Neural progenitor cell (in vitro differentiated cells): Measurements from ENCODE around the gene SLC6A12. TPM values are rescaled to one million over a fixed set of nuclear protein-coding genes. Genes with fewer than 3 reads are reported as not detected.

Experiments used
- DNase-seq: peaks from one replicate; pipeline ENCODE4 v3.0.0-alpha.2; 2016; ENCODE audit warnings: low spot score
- H2AFZ ChIP-seq: fragments of 200-600 bp; sonication (generic); replicated peaks from 2 replicates; pipeline ENCODE4 v1.6.1; 2016; ENCODE audit warnings: antibody characterized with exemption
- H3F3A ChIP-seq: fragments of 200-600 bp; sonication (generic); 2 replicates; pipeline ENCODE4 v1.6.1; 2016; ENCODE audit warnings: antibody characterized with exemption, low read depth
- H3K27ac ChIP-seq: fragments of 200-600 bp; sonication (generic); 2 replicates; pipeline ENCODE4 v1.5.1; 2016; ENCODE audit warnings: mild to moderate bottlenecking
- H3K27me3 ChIP-seq: fragments of 200-600 bp; sonication (generic); 2 replicates; pipeline ENCODE4 v1.6.1; 2016; ENCODE audit warnings: mild to moderate bottlenecking, moderate library complexity
- H3K36me3 ChIP-seq: fragments of 200-600 bp; sonication (generic); 2 replicates; pipeline ENCODE4 v1.5.1; 2016
- H3K4me1 ChIP-seq: fragments of 200-600 bp; sonication (generic); 2 replicates; pipeline ENCODE4 v1.6.1; 2016; ENCODE audit warnings: mixed run types
- H3K4me2 ChIP-seq: fragments of 200-600 bp; sonication (generic); 2 replicates; pipeline ENCODE4 v1.6.1; 2016
- H3K4me3 ChIP-seq: fragments of 200-600 bp; sonication (generic); 2 replicates; pipeline ENCODE4 v1.5.1; 2016
- H3K79me2 ChIP-seq: fragments of 200-600 bp; sonication (generic); 2 replicates; pipeline ENCODE4 v1.6.1; 2016; ENCODE audit warnings: low read depth
- H3K9ac ChIP-seq: fragments of 200-600 bp; sonication (generic); 2 replicates; pipeline ENCODE4 v1.6.1; 2016
- H3K9me3 ChIP-seq: fragments of 200-600 bp; sonication (generic); 2 replicates; pipeline ENCODE4 v1.5.1; 2016; ENCODE audit warnings: low read depth
- H4K20me1 ChIP-seq: fragments of 200-600 bp; sonication (generic); 2 replicates; pipeline ENCODE4 v1.6.1; 2016; ENCODE audit warnings: low read depth
- H3K27ac Mint-ChIP-seq: 3 replicates; pipeline ENCODE4 v1.8.0; 2021; ENCODE audit warnings: mixed read lengths
- H3K27me3 Mint-ChIP-seq: 2 replicates; pipeline ENCODE4 v1.8.0; 2022; ENCODE audit warnings: low read depth, mild to moderate bottlenecking, inconsistent platforms, moderate library complexity, mixed read lengths; ENCODE audit not compliant: insufficient read depth
- H3K36me3 Mint-ChIP-seq: 3 replicates; pipeline ENCODE4 v1.8.0; 2021; ENCODE audit warnings: mixed read lengths
- H3K4me1 Mint-ChIP-seq: 3 replicates; pipeline ENCODE4 v1.8.0; 2021; ENCODE audit warnings: mixed read lengths
- H3K4me3 Mint-ChIP-seq: 3 replicates; pipeline ENCODE4 v1.8.0; 2021; ENCODE audit warnings: mild to moderate bottlenecking, moderate library complexity, mixed read lengths
- H3K9me3 Mint-ChIP-seq: 3 replicates; pipeline ENCODE4 v1.8.0; 2020; ENCODE audit warnings: mixed read lengths
- EZH2 ChIP-seq: fragments of 200-600 bp; sonication (generic); IDR thresholded peaks from 2 replicates; pipeline ENCODE4 v1.6.1; 2017; ENCODE audit warnings: antibody characterized with exemption, mild to moderate bottlenecking, moderate library complexity
- EZH2phosphoT487 ChIP-seq: fragments of 200-600 bp; sonication (generic); IDR thresholded peaks from 2 replicates; pipeline ENCODE4 v1.6.1; 2017; ENCODE audit warnings: antibody characterized with exemption
- total RNA-seq: library from RNA; depleted of rRNA; stranded (reverse); fragments of >200 nt; gene quantifications from 2 replicates; pipeline ENCODE4 v1.2.3, GENCODE V29; 2015; ENCODE audit warnings: low replicate concordance
- TF ChIP-seq, protein P1 (sequence below): fragments of 200-600 bp; sonication (generic); IDR thresholded peaks from 2 replicates; pipeline ENCODE4 v1.5.1; 2017; ENCODE audit warnings: antibody characterized with exemption, mild to moderate bottlenecking

SLC6A12 gene
- total RNA-seq, 1 donor from 2014 or later: not detected

- H3K9ac ChIP-seq: no peak overlapping the region
- H3K27me3 Mint-ChIP-seq: peaks cover 42% of the 10 kb centered on the region
- peaks cover 14% of the 10 kb centered on the region for H3K4me1 Mint-ChIP-seq
- H3K27ac Mint-ChIP-seq: no peak overlapping the region
- H3K36me3 Mint-ChIP-seq: no peaks in the 10 kb centered on the region
- no peaks in the 10 kb centered on the region for H3K79me2 ChIP-seq
- H3K4me3 Mint-ChIP-seq: no peak overlapping the region
- no peak overlapping the region for H3K4me2 ChIP-seq
- H3K27ac ChIP-seq: no peak overlapping the region
- DNase-seq: no peak
- H3K27me3 ChIP-seq: peaks cover 67% of the 10 kb centered on the region
- TF ChIP-seq EZH2 (no peak), EZH2phosphoT487 (no peak)
- TF ChIP-seq, protein P1, sequence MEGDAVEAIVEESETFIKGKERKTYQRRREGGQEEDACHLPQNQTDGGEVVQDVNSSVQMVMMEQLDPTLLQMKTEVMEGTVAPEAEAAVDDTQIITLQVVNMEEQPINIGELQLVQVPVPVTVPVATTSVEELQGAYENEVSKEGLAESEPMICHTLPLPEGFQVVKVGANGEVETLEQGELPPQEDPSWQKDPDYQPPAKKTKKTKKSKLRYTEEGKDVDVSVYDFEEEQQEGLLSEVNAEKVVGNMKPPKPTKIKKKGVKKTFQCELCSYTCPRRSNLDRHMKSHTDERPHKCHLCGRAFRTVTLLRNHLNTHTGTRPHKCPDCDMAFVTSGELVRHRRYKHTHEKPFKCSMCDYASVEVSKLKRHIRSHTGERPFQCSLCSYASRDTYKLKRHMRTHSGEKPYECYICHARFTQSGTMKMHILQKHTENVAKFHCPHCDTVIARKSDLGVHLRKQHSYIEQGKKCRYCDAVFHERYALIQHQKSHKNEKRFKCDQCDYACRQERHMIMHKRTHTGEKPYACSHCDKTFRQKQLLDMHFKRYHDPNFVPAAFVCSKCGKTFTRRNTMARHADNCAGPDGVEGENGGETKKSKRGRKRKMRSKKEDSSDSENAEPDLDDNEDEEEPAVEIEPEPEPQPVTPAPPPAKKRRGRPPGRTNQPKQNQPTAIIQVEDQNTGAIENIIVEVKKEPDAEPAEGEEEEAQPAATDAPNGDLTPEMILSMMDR: no peak
- H3K4me3 ChIP-seq: no peak overlapping the region
- no peaks in the 10 kb centered on the region for H3K36me3 ChIP-seq
- no peaks in the 10 kb centered on the region for H3K9me3 ChIP-seq
- peaks cover 11% of the 10 kb centered on the region for H3F3A ChIP-seq
- H3K9me3 Mint-ChIP-seq: peaks cover 7% of the 10 kb centered on the region
- H2AFZ ChIP-seq: no peak overlapping the region
- H4K20me1 ChIP-seq: no peaks in the 10 kb centered on the region
- peaks cover 6% of the 10 kb centered on the region for H3K4me1 ChIP-seq
Observed at GRCh38 chr12:197911-198695, 15.9 kb downstream of the SLC6A12 start.

GRCh38 chr12:197347-197746, 16.6 kb downstream of the SLC6A12 start:
- peaks cover 40% of the 10 kb centered on the region for H3K27me3 Mint-ChIP-seq

DNA sequence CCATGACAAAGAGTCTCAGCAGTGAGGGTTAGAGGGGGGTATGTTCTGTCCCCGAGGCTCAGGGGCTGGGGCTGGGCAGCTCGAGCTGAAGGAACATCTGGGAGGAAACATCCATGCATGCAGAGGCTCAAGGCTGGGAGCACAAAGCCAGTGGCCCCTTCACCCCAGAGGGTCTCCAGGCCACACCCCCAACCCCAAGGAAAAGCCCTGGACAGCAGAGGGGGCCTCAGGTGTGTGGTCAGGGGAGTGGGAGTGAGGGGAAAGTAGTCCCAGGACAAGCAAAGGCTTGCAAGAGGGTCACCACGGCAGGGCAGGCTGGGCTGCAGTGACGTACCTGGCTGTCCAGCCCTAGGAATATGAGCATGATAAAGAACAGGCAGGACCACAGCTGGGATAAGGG, 17.5 kb downstream of the SLC6A12 start:
- Histone ChIP-seq H3K4me2 (no peak overlapping the region), H3K4me3 (no peak overlapping the region), H3K9ac (no peak overlapping the region), H3K9me3 (no peaks in the 10 kb centered on the region), H3K79me2 (no peaks in the 10 kb centered on the region), H3K27ac (no peak overlapping the region), H3K27me3 (peaks cover 59% of the 10 kb centered on the region), H3K36me3 (no peaks in the 10 kb centered on the region), H4K20me1 (no peaks in the 10 kb centered on the region), H2AFZ (no peak overlapping the region), H3F3A (no peaks in the 10 kb centered on the region), H3K4me1 (no peaks in the 10 kb centered on the region)
- Mint-ChIP-seq H3K9me3 (peaks cover 7% of the 10 kb centered on the region), H3K36me3 (no peaks in the 10 kb centered on the region), H3K4me1 (peaks cover 17% of the 10 kb centered on the region), H3K4me3 (no peak overlapping the region), H3K27me3 (peaks cover 33% of the 10 kb centered on the region), H3K27ac (no peak overlapping the region)
- no peak for DNase-seq
- TF ChIP-seq EZH2phosphoT487 (no peak), EZH2 (no peak)
- TF ChIP-seq, protein P1: no peak

More at GRCh38 chr12:197347-197746, 16.6 kb downstream of the SLC6A12 start:
- H4K20me1 ChIP-seq: no peaks in the 10 kb centered on the region
- peaks cover 59% of the 10 kb centered on the region for H3K27me3 ChIP-seq
- H3F3A ChIP-seq: peaks cover 4% of the 10 kb centered on the region
- H3K9ac ChIP-seq: no peak overlapping the region
- H3K4me3 ChIP-seq: no peak overlapping the region
- no peaks in the 10 kb centered on the region for H3K36me3 ChIP-seq
- H3K4me1 ChIP-seq: peaks cover 2% of the 10 kb centered on the region
- no peak overlapping the region for H2AFZ ChIP-seq
- no peak overlapping the region for H3K27ac Mint-ChIP-seq
- H3K9me3 ChIP-seq: no peaks in the 10 kb centered on the region
- H3K4me1 Mint-ChIP-seq: peaks cover 16% of the 10 kb centered on the region
- H3K79me2 ChIP-seq: no peaks in the 10 kb centered on the region
- H3K4me2 ChIP-seq: no peak overlapping the region
- no peak overlapping the region for H3K27ac ChIP-seq
- peaks cover 7% of the 10 kb centered on the region for H3K9me3 Mint-ChIP-seq
- DNase-seq: no peak
- no peaks in the 10 kb centered on the region for H3K36me3 Mint-ChIP-seq
- no peak for TF ChIP-seq EZH2
- TF ChIP-seq EZH2phosphoT487: no peak
- TF ChIP-seq, protein P1: no peak
- H3K4me3 Mint-ChIP-seq: no peak overlapping the region
